ENCODE measurements around the gene UROC1. TPM values are rescaled to one million over a fixed set of nuclear protein-coding genes. Genes with fewer than 3 reads are reported as not detected.

Gene UROC1
- total RNA-seq, 4 donors from 2014 or later = not detected

GRCh38 chr3:126518779-126519177 is 1.2 kb upstream of the UROC1 start:
- TF ChIP-seq POLR2AphosphoS5 (IDR thresholded peaks at IDR 0.05) = no peak
- no peak for TF ChIP-seq POLR2A (IDR thresholded peaks at IDR 0.05)
- no peak for TF ChIP-seq CTCF (IDR thresholded peaks at IDR 0.05)
- TF ChIP-seq EP300 (IDR thresholded peaks at IDR 0.05) = no peak
- no peak for DNase-seq (ENCODE audit: low spot score in 2 of 2)
- no peaks in the 10 kb centered on the region for H3K36me3 ChIP-seq

GRCh38 chr3:126517986-126518778 is 609 bp upstream of the UROC1 start:
- no peak for DNase-seq (ENCODE audit: low spot score in 2 of 2)
- H3K27me3 ChIP-seq = peaks cover 21% of the 10 kb centered on the region
- H3K4me1 ChIP-seq = no peaks in the 10 kb centered on the region
- no peaks in the 10 kb centered on the region for H3K36me3 ChIP-seq
- no peak for TF ChIP-seq POLR2AphosphoS5 (IDR thresholded peaks at IDR 0.05)
- TF ChIP-seq EP300 (IDR thresholded peaks at IDR 0.05) = no peak
- no peak for TF ChIP-seq CTCF (IDR thresholded peaks at IDR 0.05)
- no peak for TF ChIP-seq POLR2A (IDR thresholded peaks at IDR 0.05)
- no peaks in the 10 kb centered on the region for H3K9me3 ChIP-seq
- WGBS = 44% methylated on average over 2 of the region's 15 CpGs
- no peak overlapping the region for H3K27ac ChIP-seq
- H3K4me3 ChIP-seq = no peak overlapping the region

More at GRCh38 chr3:126518779-126519177, 1.2 kb upstream of the UROC1 start:
- Histone ChIP-seq H3K9me3 (no peaks in the 10 kb centered on the region), H3K4me1 (peaks cover 4% of the 10 kb centered on the region), H3K27me3 (peaks cover 26% of the 10 kb centered on the region), H3K4me3 (no peak overlapping the region), H3K27ac (no peak overlapping the region)
- 71% methylated on average over 4 of the region's 4 CpGs for WGBS

GRCh38 chr3:126516936-126517290 is 660 bp downstream of the UROC1 start:
- Histone ChIP-seq H3K4me3 (no peak overlapping the region), H3K36me3 (no peaks in the 10 kb centered on the region), H3K4me1 (no peaks in the 10 kb centered on the region), H3K9me3 (no peaks in the 10 kb centered on the region), H3K27me3 (peaks cover 13% of the 10 kb centered on the region), H3K27ac (no peak overlapping the region)
- WGBS = 81% methylated on average over 9 of the region's 9 CpGs
- no peak for DNase-seq (ENCODE audit: low spot score in 2 of 2)
- TF ChIP-seq POLR2A (IDR thresholded peaks at IDR 0.05) (no peak), POLR2AphosphoS5 (IDR thresholded peaks at IDR 0.05) (no peak), EP300 (IDR thresholded peaks at IDR 0.05) (no peak), CTCF (IDR thresholded peaks at IDR 0.05) (no peak)

- Histone ChIP-seq H3K36me3 (no peaks in the 10 kb centered on the region), H3K27me3 (peaks cover 9% of the 10 kb centered on the region), H3K4me1 (no peaks in the 10 kb centered on the region), H3K27ac (no peak overlapping the region), H3K9me3 (no peaks in the 10 kb centered on the region), H3K4me3 (no peak overlapping the region)
- no peak for DNase-seq (ENCODE audit: low spot score in 2 of 2)
- TF ChIP-seq POLR2A (IDR thresholded peaks at IDR 0.05) (no peak), POLR2AphosphoS5 (IDR thresholded peaks at IDR 0.05) (no peak), CTCF (IDR thresholded peaks at IDR 0.05) (no peak), EP300 (IDR thresholded peaks at IDR 0.05) (no peak)
- 94% methylated on average over 5 of the region's 6 CpGs for WGBS
Observed at GRCh38 chr3:126516152-126516935, 1.2 kb downstream of the UROC1 start.

- H3K36me3 ChIP-seq = no peaks in the 10 kb centered on the region
- no peak overlapping the region for H3K27ac ChIP-seq
- peaks cover 7% of the 10 kb centered on the region for H3K27me3 ChIP-seq
- TF ChIP-seq POLR2AphosphoS5 (IDR thresholded peaks at IDR 0.05) (no peak), POLR2A (IDR thresholded peaks at IDR 0.05) (no peak), CTCF (IDR thresholded peaks at IDR 0.05) (no peak), EP300 (IDR thresholded peaks at IDR 0.05) (no peak)
- H3K4me1 ChIP-seq = no peaks in the 10 kb centered on the region
- DNase-seq (ENCODE audit: low spot score in 2 of 2) = no peak
- no peaks in the 10 kb centered on the region for H3K9me3 ChIP-seq
- H3K4me3 ChIP-seq = no peak overlapping the region
- WGBS = 96% methylated on average over 5 of the region's 8 CpGs
Observed at GRCh38 chr3:126515066-126515706, 2.4 kb downstream of the UROC1 start.
